ENCODE measurements around the gene UTP14C.
A peak's percentile ranks its signal among the peaks of the same experiment; 100 is the strongest.

GRCh38 chr13:52001120-52001731 is 23.3 kb upstream of the UTP14C start:
- TF ChIP-seq CTCF (IDR thresholded peaks at IDR 0.05): peak in 6 of 7 experiments; percentile 55 to 72 (median 65)
- TF ChIP-seq POLR2A (IDR thresholded peaks at IDR 0.05): no peak

Data from body of pancreas (tissue), 4 donors.